Thymus (tissue), 11 donors: Measurements from ENCODE around the gene GBF1. TPM values are rescaled to one million over a fixed set of nuclear protein-coding genes. Genes with fewer than 3 reads are reported as not detected.

Source experiments
- DNase-seq, 9 donors: peaks; one replicate each; pipeline ENCODE4 v3.0.0-alpha.2; 2013; ENCODE audit warnings: low spot score in 9 of 9, low read depth in 6 of 9, missing footprints in 1 of 9
- H3K27ac ChIP-seq, 2 donors: one replicate each; pipeline ENCODE4 v1.5.1; 2013; ENCODE audit warnings: control low read depth in 1 of 2, low read depth in 1 of 2, low read length in 1 of 2, mild to moderate bottlenecking in 1 of 2, moderate library complexity in 1 of 2
- H3K27me3 ChIP-seq, 2 donors: one replicate each; pipeline ENCODE4 v1.5.1; 2013; ENCODE audit warnings: low read length in 1 of 2; ENCODE audit not compliant: control insufficient read depth in 2 of 2, insufficient read depth in 1 of 2
- H3K36me3 ChIP-seq, 2 donors: one replicate each; pipeline ENCODE4 v1.5.1; 2013; ENCODE audit warnings: low read length in 1 of 2, mild to moderate bottlenecking in 1 of 2, moderate library complexity in 1 of 2; ENCODE audit not compliant: control insufficient read depth in 2 of 2, insufficient read depth in 2 of 2
- H3K4me1 ChIP-seq, 2 donors: one replicate each; pipeline ENCODE4 v1.5.1; 2013; ENCODE audit warnings: low read length in 2 of 2; ENCODE audit not compliant: control insufficient read depth in 2 of 2, insufficient read depth in 2 of 2
- H3K4me3 ChIP-seq, 2 donors: one replicate each; pipeline ENCODE4 v1.5.1; 2013; ENCODE audit warnings: low read length in 2 of 2, control low read depth in 1 of 2, mild to moderate bottlenecking in 1 of 2
- H3K9me3 ChIP-seq, 2 donors: one replicate each; pipeline ENCODE4 v1.5.1; 2013; ENCODE audit warnings: low read length in 1 of 2, mild to moderate bottlenecking in 1 of 2; ENCODE audit not compliant: control insufficient read depth in 2 of 2, insufficient read depth in 1 of 2
- WGBS: extraction: QIAGEN DNeasy Blood & Tissue Kit; methylation state at CpG from one replicate; pipeline ENCODE4 v1.1.7; 2013; 5-methylcytosine and 5-hydroxymethylcytosine counted together
- polyA plus RNA-seq: library from polyadenylated mRNA; stranded (reverse); fragments of 200-250 nt; gene quantifications from one replicate; pipeline ENCODE4 v1.2.3, GENCODE V29; 2013
- total RNA-seq: library from RNA; stranded (reverse); fragments of 120-200 nt; gene quantifications from one replicate; pipeline ENCODE4 v1.2.4, GENCODE V29; 2013
- donor health status: healthy.

Gene GBF1
- total and polyA plus RNA-seq, 2 donors: 9.6 to 11.1 TPM

DNA sequence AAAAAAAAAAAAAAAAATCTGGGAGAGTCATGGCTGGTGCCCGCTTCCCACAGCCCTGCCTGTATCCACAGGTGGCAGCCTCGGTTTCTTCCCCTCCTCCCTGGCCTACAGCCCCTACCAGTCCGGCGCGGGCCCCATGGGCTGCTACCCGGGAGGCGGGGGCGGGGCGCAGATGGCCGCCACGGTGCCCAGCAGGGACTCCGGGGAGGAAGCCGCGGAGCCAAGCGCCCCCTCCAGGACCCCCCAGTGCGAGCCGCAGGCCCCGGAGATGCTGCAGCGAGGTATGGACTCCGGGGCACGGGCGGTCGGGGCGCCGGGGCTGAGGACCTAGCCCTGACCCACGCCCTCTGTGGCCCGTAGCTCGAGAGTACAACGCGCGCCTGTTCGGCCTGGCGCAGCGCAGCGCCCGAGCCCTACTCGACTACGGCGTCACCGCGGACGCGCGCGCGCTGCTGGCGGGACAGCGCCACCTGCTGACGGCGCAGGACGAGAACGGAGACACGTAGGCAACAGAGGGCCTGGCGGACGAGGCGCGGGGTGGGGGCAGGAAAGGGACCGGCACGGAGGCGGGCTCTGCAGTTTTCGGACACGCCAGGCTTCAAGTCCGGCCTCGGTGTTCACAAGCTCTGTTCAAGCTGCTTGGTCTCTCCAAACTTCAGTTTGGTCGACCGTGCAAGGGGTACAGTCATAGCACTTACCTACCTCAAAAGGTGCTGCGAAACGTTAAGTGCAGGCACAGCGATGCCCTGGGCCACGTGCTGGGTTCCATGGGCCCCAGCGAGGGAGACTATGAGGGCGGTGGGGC lies 154.1 kb downstream of the GBF1 start:
- peak in 8 of 9 donors; percentile 71 to 92 (median 83) for DNase-seq

DNA sequence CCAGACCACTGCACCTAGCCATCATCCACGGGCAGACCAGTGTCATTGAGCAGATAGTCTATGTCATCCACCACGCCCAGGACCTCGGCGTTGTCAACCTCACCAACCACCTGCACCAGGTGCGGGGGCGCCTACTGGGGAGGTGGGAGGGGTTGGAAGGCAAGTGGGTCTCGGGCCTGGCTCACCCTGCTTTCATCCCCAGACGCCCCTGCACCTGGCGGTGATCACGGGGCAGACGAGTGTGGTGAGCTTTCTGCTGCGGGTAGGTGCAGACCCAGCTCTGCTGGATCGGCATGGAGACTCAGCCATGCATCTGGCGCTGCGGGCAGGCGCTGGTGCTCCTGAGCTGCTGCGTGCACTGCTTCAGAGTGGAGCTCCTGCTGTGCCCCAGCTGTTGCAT lies 154.7 kb downstream of the GBF1 start:
- H3K4me1 ChIP-seq: peaks cover 0 to 33% of the 10 kb centered on the region in 2 donors
- H3K27ac ChIP-seq: no peak overlapping the region
- peaks cover 0 to 16% of the 10 kb centered on the region in 2 donors for H3K27me3 ChIP-seq
- H3K9me3 ChIP-seq: no peaks in the 10 kb centered on the region
- peaks cover 9 to 31% of the 10 kb centered on the region in 2 donors for H3K36me3 ChIP-seq
- DNase-seq: no peak
- 90% methylated on average over 17 of the region's 17 CpGs for WGBS
- no peak overlapping the region for H3K4me3 ChIP-seq

More for the DNA sequence above, 154.1 kb downstream of the GBF1 start:
- Histone ChIP-seq H3K4me3 (peak overlapping the region; percentile 47 to 51), H3K4me1 (peaks cover 3 to 39% of the 10 kb centered on the region in 2 donors), H3K27me3 (peaks cover 0 to 22% of the 10 kb centered on the region in 2 donors), H3K36me3 (peaks cover 9 to 31% of the 10 kb centered on the region in 2 donors), H3K9me3 (no peaks in the 10 kb centered on the region), H3K27ac (peak overlapping the region in 1 of 2 donors; percentile 69)
- WGBS: 5% methylated on average over 72 of the region's 72 CpGs

DNA sequence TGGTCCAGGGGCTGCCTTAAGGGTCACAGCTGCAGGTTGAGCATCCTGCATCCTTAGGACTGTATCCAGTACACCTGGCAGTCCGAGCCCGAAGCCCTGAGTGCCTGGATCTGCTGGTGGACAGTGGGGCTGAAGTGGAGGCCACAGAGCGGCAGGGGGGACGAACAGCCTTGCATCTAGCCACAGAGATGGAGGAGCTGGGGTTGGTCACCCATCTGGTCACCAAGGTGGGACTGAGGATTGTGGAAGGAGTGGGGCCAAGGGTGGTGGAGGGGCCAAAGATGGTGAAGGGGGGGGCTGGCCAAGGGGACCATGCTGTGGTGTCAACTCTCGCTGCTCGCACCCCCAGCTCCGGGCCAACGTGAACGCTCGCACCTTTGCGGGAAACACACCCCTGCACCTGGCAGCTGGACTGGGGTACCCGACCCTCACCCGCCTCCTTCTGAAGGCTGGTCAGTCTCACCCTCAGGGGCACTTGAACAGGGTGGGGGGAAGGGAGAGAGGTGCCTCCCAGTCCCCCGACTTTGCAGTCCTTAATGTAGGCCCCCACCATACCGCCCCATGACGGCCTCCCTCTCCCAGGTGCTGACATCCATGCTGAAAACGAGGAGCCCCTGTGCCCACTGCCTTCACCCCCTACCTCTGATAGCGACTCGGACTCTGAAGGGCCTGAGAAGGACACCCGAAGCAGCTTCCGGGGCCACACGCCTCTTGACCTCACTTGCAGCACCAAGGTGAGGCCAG lies 155.4 kb downstream of the GBF1 start:
- Histone ChIP-seq H3K4me1 (peaks cover 0 to 28% of the 10 kb centered on the region in 2 donors), H3K36me3 (peaks cover 9 to 31% of the 10 kb centered on the region in 2 donors), H3K27ac (no peak overlapping the region), H3K9me3 (no peaks in the 10 kb centered on the region), H3K27me3 (peaks cover 0 to 17% of the 10 kb centered on the region in 2 donors), H3K4me3 (no peak overlapping the region)
- 97% methylated on average over 22 of the region's 22 CpGs for WGBS
- no peak for DNase-seq

DNA sequence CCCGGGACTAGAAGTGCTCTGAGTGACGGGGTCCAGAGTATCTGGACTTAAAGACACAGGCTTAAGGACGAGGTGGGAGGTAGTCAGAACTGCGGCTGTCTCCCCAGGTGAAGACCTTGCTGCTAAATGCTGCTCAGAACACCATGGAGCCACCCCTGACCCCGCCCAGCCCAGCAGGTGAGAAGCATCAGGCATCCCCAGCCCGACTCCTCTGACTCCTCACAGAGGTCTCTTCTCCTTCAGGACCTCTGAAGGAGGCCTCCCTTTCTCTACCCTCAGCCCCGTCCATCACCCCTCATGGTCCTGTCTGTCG lies 156.0 kb downstream of the GBF1 start:
- H3K9me3 ChIP-seq: no peaks in the 10 kb centered on the region
- H3K36me3 ChIP-seq: peaks cover 9 to 31% of the 10 kb centered on the region in 2 donors
- no peak overlapping the region for H3K4me3 ChIP-seq
- DNase-seq: no peak
- no peak overlapping the region for H3K27ac ChIP-seq
- H3K4me1 ChIP-seq: peaks cover 0 to 24% of the 10 kb centered on the region in 2 donors
- H3K27me3 ChIP-seq: peaks cover 0 to 18% of the 10 kb centered on the region in 2 donors
- WGBS: 98% methylated on average over 8 of the region's 8 CpGs

DNA sequence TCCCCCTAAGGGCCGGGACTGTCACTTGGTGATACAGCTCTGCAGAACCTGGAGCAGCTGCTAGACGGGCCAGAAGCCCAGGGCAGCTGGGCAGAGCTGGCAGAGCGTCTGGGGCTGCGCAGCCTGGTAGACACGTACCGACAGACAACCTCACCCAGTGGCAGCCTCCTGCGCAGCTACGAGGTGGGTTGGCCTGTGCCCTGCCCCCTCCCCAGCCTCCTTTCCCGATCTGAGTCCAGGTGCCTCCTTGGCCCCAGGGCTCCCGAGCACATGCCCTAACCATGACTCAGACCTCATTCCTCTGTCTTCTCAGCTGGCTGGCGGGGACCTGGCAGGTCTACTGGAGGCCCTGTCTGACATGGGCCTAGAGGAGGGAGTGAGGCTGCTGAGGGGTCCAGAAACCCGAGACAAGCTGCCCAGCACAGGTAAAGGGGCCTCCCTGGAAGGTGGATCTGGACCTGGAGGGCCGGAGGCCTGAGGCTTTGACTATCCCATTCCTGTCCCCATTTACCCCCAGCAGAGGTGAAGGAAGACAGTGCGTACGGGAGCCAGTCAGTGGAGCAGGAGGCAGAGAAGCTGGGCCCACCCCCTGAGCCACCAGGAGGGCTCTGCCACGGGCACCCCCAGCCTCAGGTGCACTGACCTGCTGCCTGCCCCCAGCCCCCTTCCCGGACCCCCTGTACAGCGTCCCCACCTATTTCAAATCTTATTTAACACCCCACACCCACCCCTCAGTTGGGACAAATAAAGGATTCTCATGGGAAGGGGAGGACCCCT lies 156.6 kb downstream of the GBF1 start:
- H3K4me3 ChIP-seq: no peak overlapping the region
- H3K9me3 ChIP-seq: no peaks in the 10 kb centered on the region
- peaks cover 9 to 28% of the 10 kb centered on the region in 2 donors for H3K36me3 ChIP-seq
- WGBS: 95% methylated on average over 18 of the region's 18 CpGs
- H3K27me3 ChIP-seq: peaks cover 0 to 21% of the 10 kb centered on the region in 2 donors
- no peak for DNase-seq
- H3K4me1 ChIP-seq: peaks cover 0 to 18% of the 10 kb centered on the region in 2 donors
- H3K27ac ChIP-seq: no peak overlapping the region

DNA sequence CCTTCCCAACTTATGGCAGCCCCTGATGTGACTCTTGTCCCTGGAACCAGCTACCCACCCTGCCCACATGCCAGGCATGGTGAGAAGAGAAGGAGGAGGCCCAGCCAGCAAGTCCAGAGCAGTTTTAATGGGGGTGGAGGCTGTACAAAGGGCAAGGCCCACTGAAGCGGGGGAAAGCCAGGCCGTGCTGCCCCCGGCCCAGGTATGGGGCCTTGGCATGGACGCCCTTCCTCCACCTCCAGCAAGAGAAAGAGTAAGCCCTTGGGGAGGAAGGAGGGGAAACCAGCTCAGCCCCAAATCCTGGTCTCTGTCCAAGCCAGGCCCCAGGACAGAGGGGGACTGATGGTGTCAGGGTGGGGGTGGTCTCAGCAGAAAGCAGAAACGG lies 157.2 kb downstream of the GBF1 start:
- H3K36me3 ChIP-seq: peaks cover 9 to 25% of the 10 kb centered on the region in 2 donors

DNA sequence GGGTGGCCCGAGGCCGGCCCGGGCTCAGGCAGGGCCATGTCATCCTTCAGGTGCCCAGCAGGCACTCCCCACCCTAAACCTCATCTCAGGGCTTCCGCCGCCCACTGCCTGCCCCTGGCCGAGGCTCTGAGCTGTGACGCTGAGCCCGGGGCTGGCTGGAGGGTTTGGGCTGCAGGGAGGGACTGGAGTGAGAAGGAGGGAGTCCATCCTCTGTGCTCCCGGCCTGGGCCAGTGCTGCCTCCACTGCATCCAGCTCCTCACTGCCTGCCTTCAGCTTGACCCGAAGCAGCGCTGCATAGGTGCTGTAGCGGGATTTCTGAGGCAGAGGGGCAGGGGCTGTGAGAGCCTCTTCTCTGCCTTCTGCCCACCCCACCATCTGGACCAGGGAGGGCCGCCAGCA lies 157.8 kb downstream of the GBF1 start:
- Histone ChIP-seq H3K9me3 (no peaks in the 10 kb centered on the region), H3K27me3 (peaks cover 9 to 33% of the 10 kb centered on the region in 2 donors), H3K36me3 (peaks cover 9 to 18% of the 10 kb centered on the region in 2 donors), H3K27ac (no peak overlapping the region), H3K4me3 (no peak overlapping the region), H3K4me1 (peaks cover 0 to 13% of the 10 kb centered on the region in 2 donors)
- WGBS: 96% methylated on average over 13 of the region's 13 CpGs
- DNase-seq: no peak

More for the DNA sequence above, 157.2 kb downstream of the GBF1 start:
- peaks cover 0 to 17% of the 10 kb centered on the region in 2 donors for H3K4me1 ChIP-seq
- H3K4me3 ChIP-seq: no peak overlapping the region
- H3K27ac ChIP-seq: no peak overlapping the region
- no peak for DNase-seq
- peaks cover 3 to 27% of the 10 kb centered on the region in 2 donors for H3K27me3 ChIP-seq
- no peaks in the 10 kb centered on the region for H3K9me3 ChIP-seq
- whole genome bisulfite sequencing: over 99% methylated on average over 5 of the region's 5 CpGs

DNA sequence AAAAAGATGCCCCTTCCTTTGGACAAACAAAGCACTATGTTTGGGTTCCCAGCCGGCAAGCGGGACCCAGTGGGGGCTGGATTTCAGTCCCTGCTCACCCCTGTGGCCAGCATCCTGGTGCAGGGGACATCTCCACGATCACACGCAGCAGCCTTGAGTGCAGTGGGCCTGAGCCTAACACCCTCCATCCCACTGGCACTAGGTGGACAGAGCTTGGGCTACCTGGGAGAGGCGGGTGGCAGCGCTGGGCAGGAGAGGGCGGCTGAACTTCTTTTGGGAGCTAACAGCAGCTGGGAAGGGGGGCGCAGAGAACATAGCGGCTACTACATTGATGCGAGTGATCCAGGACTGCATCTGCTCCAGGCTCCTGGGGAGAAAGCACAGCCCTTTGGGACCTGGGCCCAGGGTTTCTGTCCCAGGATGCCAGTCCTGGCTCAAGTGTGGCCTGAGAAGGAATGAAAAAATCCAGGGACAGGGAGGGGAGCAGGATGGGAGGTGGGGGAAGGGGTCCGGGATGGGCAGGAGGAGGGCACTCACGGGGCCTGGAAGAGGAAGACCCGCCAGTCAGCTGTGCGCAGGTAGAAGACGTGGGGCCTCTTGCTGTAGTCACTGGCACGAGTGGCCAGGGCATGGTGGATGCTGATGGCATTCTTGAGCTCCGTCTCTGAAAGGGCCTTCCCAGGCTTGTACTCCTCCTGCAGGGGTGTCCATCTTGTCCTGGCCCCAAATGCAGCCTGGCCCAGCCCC lies 159.2 kb downstream of the GBF1 start:
- no peak overlapping the region for H3K4me3 ChIP-seq
- H3K27ac ChIP-seq: no peak overlapping the region
- 93% methylated on average over 17 of the region's 17 CpGs for WGBS
- H3K27me3 ChIP-seq: peaks cover 24 to 41% of the 10 kb centered on the region in 2 donors
- DNase-seq: no peak
- no peaks in the 10 kb centered on the region for H3K9me3 ChIP-seq
- peaks cover 9 to 16% of the 10 kb centered on the region in 2 donors for H3K36me3 ChIP-seq
- H3K4me1 ChIP-seq: peaks cover 3 to 18% of the 10 kb centered on the region in 2 donors
